Endometrium (tissue), 2 donors: ENCODE data around the gene SFRP2.

ENCODE experiments used
- FAIRE-seq: peaks from 2 replicates; lab custom pipeline; 2012; peaks lifted over from hg19 to GRCh38; lab: Jason Lieb, UNC
- donor health status: control.
- donor health status: control.

SFRP2 gene

DNA sequence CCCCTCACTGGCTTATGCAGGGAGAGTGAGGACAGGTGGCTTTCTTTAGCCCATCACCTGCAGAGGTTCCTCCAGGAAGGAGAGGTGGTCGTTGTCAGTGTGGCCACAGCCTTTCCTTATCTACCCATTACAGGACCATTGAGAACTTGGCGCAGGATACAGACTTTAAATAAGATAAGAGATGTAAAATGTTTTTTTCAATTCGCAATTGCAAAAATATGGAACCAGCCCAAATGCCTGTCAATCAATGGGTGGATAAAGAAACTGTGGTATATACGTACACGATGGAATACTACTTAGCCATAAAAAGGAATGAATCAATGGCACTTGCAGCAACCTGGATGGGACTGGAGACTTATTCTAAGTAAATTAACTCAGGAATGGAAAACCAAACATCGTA, 22.1 kb downstream of the SFRP2 start:
- no peak for FAIRE-seq

DNA sequence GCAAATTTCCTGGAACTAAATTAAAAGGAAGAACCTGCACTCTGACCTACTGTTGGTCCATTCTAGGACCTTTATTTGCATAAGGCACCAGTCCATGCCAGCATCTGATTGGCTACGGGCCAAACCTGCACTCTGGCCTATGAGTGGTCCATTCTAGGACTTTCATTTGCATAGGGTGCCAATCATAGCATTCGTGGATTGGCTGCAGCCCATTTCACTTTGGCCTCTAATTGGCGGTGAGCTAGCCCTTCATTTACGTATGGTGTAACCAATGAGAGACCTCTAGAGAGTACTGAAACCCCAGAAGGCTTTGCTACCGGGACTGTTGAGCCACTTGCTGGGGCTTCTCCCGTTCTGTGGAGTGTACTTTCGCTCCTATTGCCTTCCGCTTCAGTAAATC, 23.0 kb downstream of the SFRP2 start:
- FAIRE-seq: no peak

DNA sequence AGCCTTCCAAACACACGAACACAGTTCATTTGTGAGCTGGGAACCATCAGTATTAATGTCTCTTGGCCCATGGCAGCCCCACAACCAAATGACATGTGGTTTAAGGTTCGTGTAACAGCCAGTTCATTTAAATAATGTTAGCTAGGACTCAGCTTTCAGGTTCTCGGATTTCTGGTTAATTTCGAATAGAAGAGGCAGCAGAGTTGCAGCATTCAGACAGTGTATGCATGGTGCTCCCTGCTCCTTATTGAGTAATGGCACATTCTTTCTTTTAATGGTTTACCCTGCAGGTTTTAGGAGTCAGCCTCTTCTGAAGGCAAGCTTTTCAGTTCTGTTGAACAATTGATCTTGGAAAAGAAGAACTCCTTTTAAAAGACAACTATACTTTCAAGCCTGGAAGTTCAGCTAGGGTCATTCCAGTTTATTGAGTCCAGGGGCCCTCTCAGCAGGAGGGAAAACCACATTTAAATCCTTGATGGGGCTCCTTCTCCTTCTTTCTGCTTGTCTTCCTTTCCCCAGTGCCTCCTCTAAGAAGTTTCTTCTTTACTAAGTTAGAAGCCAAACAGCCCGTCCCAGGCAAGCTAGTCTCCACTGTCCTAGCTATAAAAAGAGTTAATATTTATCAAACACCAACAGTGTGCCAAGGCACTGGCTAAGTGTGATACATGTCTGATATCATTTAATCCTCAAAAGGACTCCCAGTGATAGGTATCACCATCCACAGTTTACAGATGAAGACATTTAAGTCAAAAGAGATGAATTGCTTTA, 24.1 kb downstream of the SFRP2 start:
- no peak for FAIRE-seq

DNA sequence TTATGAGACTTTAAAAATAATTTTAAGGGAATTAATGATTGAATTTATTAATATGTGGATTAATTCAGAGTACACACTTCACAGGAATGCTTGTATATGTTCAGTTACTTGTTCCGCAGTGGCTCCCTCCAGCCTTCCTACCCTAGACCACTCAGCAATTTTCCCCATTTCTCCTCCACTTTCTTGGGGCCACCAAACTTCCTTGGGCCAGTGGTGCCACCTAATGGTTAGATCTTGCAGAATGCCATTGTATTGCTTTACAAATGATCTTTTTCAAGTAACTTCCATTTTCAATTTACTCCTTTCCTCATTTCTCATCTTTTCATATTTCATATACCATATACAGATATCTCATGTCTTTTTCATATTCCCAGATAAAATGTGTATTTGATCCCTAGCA, 25.5 kb downstream of the SFRP2 start:
- no peak for FAIRE-seq

DNA sequence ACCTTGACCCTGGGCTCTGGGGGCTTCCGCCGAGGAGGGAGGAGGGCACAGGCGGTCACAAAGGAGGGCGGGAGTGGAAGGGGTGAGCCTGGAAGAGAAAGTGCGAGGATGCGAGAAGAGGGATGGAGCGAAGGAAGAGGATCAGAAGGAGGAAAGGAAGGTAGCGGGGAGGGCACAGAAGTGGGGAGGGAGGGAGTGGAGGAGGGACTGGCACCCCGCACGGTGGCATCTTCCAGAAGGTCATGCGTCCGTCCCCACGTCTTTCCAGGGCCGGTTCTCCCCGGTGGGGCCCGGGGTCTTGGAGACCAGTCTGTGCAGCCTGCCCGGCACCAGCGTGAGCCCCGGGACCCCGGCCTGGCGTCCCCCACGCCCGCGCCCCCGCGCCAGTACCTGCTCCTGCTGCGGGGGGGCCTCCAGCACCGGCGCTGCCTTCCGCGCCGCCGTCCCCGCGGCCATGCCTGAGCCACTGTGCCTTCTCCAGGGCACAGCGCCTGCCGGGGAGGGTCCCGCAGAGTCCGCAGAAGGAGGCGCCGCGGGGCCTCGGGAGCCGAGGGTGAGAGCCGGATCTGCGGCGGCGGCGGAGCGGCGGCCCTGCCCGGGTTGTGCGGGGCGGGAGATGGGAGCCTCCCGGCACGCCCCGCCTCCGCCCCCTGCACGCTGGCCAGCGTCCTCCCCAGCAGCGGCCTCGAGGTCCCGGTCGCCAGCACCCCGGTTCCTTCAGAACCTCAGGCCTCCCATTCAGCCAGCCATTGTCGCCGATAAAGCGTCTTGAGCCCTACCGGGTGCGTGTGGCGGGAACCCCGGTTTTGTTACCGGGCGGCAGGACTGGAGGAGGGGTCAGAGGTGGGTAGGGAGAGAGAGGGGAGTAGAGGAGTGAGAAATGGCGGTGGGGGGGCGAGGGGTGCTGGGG, 29.2 kb downstream of the SFRP2 start, which contains the start of gene RNF175:
RNF175 (minus strand) TSS at position 618 of the 910 bp plus-strand sequence; CDS start at position 456, 162 bp downstream.
- no peak for FAIRE-seq

DNA sequence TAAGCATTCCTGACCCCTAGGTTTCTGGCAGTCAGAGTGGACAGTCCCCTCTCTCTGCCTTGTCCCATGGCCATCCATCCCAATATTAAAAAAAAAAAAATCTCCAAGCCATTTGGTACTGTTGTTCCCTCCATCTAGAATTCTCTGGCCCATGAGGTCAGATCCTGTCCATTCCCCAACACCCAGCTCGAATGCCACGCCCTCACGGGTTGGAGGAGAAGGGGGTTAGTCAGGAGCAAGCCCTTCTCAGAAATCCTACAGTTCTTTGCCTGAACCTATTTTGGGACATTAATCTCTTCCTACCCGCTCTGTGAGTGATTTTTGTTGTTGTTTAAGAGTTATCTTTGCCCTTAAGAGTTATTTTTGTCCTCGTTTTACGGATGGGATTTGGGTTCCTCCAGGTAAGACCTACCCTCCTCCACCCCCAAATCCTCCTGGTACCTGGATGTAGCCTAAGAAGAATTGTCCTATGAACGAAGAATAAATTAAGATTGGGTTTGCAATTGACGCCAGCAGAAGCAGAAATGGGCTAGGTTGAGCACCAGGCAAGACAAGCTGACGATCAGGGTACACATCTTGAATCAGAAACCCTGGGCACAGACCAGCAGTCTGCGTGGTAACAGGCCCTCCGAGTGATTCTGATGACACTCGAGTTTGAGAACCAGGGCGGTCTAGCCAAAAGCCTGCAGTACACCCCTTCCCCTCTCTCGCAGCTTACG, 30.0 kb downstream of the SFRP2 start:
- FAIRE-seq: no peak

DNA sequence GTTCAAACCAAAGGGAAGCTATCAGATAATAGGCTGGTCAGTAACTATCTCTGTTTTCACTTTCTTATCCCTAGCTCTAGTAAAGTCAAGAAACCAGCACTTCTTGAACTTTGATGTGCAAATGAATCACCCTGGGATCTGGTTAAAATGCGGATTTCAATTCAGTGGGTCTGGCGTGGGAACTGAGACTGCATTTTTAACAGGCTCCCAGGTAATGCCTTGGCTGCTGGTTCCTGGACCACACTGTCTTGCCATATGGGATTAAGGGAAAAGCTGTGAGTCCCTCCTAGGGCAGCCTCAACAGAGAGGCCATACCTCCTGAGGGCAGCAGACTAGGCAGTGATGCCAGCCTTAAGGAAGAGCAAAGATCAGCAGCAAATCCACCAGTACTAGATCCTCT, 30.7 kb downstream of the SFRP2 start:
- no peak for FAIRE-seq

DNA sequence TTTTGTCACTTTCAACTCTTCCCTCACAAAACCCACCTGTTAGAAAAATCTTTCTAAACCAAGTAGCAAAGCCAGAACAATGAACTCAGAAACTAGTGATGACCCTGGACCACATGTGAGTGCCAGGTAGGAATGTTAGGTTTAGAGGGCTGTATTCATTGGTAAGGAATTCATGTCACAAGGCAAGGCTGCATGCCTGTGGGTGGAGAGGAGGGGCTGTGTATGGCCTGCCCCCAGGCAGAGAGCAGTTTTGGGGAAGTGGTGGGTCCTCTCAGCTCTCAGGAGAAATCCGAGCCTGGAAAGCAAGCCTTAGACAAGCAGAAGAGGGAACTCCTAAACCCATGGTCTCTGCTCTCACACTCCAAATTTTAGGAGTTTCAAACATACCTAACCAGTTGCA, 31.5 kb downstream of the SFRP2 start:
- no peak for FAIRE-seq

DNA sequence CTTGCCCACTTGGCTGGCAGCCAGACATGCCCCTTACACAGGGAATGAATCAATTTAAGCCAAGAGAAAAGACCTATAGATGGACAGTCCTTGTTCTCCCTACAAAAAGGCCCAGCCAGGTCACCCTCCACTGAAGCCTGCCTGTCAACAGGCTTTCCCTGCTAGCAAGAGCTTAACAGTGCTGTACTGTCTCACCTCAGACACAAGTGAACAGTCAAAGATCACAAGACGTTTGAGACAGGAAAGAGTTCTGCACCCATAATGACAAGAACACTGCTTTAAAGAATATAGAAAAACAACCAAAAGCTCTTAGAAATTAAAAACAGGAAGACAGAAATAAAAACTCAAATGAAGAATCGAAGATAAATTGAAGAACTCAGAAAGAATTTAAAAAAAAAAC, 33.7 kb downstream of the SFRP2 start:
- FAIRE-seq: no peak

DNA sequence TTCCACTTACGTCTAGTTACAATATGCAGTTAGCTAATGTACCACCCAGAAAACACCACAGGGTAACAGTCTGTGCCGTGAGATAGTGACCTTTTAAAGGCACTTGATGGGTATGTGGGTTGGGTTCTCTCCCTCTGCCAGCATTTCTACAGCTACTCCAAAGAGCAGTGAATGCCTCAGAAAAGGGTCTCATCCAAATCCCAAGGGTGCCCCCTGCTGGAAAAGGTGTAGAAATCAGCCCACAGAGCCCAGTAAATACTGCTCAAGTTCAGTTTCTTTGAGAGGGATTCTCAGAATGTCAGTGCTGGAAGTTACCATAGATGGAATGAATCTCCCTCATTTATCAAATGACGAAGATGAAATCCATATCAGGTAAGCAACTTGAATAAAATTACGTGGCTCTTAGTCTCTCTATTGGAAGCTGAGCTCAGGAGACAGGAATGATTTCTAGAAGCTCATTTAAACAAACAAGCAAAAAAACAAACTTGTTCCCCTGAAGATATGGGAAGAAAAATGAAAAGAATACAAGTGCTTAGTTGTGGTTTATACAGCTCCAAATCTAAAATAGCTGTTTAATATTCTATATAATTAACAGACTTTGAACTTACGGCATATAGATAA, 38.6 kb downstream of the SFRP2 start:
- no peak for FAIRE-seq

DNA sequence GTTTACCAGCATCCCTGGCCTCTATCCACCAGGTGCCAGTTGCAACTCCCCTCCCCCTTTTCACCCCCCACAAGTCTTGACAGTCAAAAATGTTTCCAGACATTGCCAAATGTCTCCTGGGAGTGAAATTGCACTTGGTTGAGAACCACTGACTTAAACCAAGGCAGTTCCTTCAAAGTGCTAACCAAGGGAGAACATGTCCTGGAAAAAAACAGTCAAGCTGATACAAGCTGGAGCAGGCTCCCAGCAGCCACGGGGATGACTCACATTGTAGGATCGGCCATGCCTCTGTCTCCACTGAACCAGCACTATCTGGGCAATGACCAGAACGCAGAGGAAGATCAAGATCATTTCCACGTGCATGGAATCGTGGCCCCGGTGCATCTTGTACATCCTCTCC, 40.5 kb downstream of the SFRP2 start:
- FAIRE-seq: no peak

DNA sequence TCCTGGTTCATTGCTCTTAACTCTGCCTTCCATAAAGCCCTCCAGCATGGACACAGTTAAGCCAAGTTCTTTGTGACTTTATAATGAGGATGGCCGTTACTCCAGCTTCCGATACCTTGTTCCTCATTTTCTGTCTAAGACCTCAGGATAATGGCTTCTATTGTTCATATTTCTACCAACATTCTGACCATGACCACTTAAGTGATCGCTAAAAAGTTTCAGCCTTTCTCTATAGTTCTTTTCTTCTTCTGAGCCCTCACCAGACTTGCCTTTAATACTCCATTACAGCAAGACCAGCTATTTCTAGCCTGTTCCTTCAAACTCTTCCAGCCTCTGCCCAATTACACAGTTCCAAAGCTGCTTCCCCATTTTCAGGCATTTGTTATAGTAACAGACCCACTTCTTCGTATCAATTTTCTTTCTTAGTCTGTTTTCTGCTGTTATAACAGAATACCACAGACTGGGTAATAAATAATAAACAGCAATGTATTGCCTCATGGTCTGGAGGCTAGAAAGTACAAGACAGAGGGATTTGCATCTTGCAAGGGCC, 41.4 kb downstream of the SFRP2 start:
- FAIRE-seq: no peak

DNA sequence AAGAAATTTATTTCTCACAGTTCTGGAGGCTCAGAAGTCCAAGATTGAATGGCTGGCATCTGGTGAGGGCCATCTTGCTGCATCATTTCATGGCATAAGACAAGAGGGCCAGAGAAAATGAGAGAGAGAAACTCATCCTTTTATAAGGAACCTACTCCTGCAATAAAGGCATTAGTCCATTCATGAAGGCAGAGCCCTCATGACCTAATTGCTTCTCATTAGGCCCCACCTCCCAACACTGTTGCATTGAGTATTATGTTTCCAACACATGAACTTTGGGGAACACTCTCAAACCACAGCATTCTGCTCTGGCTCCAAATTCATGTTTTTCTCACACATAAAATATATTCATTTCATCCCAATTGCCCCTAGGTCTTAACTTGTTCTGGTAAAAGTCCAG, 43.2 kb downstream of the SFRP2 start:
- FAIRE-seq: no peak

DNA sequence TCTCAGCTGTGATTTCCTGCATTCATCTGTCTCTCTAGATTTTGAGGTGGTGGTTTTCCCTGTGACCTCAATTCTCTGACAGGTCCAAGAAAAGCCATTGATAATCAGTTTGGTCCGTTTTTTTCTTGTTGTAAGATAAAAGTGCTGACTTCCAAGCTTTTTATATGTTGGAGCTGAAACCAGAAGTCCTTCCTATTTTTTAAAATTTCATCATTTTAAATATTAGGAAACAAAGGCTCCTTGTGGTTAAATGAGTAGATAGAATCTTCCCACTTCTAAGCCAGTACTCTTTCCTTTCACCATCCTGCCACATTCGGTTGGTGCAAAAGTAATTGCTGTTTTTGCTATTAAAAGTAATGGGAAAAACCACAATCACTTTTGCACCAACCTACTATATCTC, 47.3 kb downstream of the SFRP2 start:
- no peak for FAIRE-seq

DNA sequence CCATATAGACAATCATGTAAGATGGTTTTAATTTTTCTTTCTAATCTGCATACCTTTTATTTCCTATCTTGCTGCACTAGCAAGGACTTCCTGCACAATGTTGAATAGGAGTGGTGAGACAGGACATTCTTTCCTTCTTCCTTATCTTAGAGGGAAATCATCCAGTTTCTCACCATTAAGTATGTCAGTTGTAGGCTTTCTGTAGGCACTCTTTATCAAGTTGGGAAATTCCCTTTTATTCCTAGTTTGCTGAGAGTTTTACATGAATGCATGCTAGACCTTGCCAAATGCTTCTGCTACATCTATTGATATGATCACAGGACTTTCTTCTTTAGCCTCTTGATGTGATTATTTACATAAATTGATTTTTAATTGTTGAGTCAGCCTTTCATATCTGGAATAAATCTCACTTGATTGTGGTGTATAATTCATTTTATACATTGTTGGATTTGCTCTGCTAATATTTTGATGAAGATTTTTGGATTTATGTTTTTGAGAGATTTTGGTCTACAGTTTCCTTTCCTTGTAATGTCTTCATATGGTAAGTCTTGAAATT, 52.9 kb downstream of the SFRP2 start:
- no peak for FAIRE-seq

DNA sequence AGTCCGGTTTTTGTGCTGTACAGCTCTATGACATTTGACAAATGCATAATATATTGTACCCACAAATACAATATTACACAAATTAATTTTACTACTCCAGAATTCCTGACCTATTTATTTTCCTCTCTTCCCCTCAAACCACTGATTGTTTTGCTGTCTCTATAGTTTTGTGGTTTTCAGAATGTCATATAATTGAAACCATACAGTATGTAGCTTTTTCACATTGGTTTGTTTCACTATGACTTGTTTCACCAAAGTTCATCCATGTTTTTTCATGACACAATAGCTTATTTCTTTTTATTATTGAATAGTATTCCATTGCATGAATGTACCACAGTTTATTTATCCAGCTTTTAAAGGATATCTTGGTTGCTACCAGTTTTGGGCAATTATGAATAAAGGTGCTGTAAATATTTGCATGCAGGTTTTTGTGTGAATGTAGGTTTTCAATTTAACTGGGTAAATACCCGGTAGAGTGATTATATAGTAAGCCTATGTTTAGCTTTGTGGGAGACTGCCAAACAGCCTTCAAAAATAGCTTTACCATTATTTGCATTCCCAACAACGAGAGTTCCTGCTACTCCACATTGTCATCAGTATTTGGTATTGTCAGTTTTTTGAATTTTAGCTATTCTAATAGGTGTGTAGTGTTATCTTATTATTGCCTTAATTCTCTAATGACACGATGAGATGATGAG, 55.0 kb downstream of the SFRP2 start:
- no peak for FAIRE-seq

DNA sequence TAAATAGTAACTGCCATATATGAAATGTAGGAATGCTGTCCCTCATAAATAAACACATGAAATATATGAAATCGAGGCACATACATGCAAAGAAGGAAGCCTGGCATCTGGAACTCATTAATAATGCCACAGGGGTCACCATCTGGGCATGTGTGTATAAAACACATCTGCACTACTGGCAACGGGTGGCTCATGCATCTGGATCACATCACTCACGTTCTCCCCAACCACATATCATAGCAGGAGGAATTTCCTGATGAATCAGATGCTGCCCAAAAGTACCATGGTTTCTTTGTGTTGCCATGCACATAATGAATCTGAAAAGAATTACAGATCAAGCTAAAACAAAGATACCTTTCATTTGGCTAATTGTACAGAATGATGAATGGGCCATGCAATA, 57.6 kb downstream of the SFRP2 start:
- FAIRE-seq: no peak
